Measurements from ENCODE around the gene PTF1A. TPM values are rescaled to one million over a fixed set of nuclear protein-coding genes. Genes with fewer than 3 reads are reported as not detected.

The PTF1A gene
- polyA plus RNA-seq, 1 donor (not counting 4 experiments of a cell fraction or from before 2014, with no cell fraction given) = not detected

GRCh38 chr10:23205972-23206642 is 14.0 kb downstream of the PTF1A start:
- peaks cover 28% of the 10 kb centered on the region for H3K27me3 ChIP-seq (ENCODE audit: control insufficient read depth, extremely low read depth, insufficient read depth, low read length)
- DNase-seq (ENCODE audit: low read depth, low spot score) = no peak
- no peaks in the 10 kb centered on the region for H3K4me1 ChIP-seq (ENCODE audit: control insufficient read depth, extremely low read depth, insufficient read depth, low read length)
- FAIRE-seq = no peak
- H3K9me1 ChIP-seq (ENCODE audit: control insufficient read depth, extremely low read depth, insufficient read depth, low read length) = no peaks in the 10 kb centered on the region
- no peaks in the 10 kb centered on the region for H3K79me2 ChIP-seq (ENCODE audit: control insufficient read depth, insufficient read depth, low read length)
- H3K9me3 ChIP-seq (ENCODE audit: control insufficient read depth, low read depth, low read length) = no peaks in the 10 kb centered on the region
- H3K9ac ChIP-seq (ENCODE audit: control insufficient read depth, extremely low read depth, insufficient read depth, low read length) = no peak overlapping the region
- no peaks in the 10 kb centered on the region for H3K36me3 ChIP-seq (ENCODE audit: control insufficient read depth in 2 of 2, extremely low read depth in 1 of 2, insufficient read depth in 2 of 2, low read length in 2 of 2)
- H3K4me2 ChIP-seq (ENCODE audit: control insufficient read depth, extremely low read depth, insufficient read depth, low read depth, low read length) = no peak overlapping the region
- H3K27ac ChIP-seq (ENCODE audit: control insufficient read depth, insufficient read depth, low read length) = no peak overlapping the region
- no peak overlapping the region for H2AFZ ChIP-seq (ENCODE audit: control insufficient read depth, low read length)
- H3K4me3 ChIP-seq (ENCODE audit: control insufficient read depth in 2 of 3, extremely low read depth in 1 of 3, insufficient read depth in 2 of 3, low read depth in 1 of 3, low read length in 3 of 3) = no peak overlapping the region
- H4K20me1 ChIP-seq (ENCODE audit: control insufficient read depth, extremely low read depth, insufficient read depth, low read length) = no peaks in the 10 kb centered on the region
- TF ChIP-seq CTCF (optimal IDR thresholded peaks at IDR 0.05 in 1 of 3, IDR thresholded peaks at IDR 0.05 in 1 of 3, conservative IDR thresholded peaks at IDR 0.05 in 1 of 3; ENCODE audit: extremely low read depth in 1 of 3, insufficient read depth in 2 of 3, low read length in 3 of 3) (no peak), EZH2 (IDR thresholded peaks at IDR 0.05; ENCODE audit: low read length) (no peak)
- dilution Hi-C loops (cut with MboI; ENCODE audit: extremely low pct_ligation_motif_present, low sequenced_read_pairs) = no loop called here

GRCh38 chr10:23217471-23217870 is 25.4 kb downstream of the PTF1A start:
- dilution Hi-C loops (cut with MboI; ENCODE audit: extremely low pct_ligation_motif_present, low sequenced_read_pairs) = no loop called here
- Histone ChIP-seq H4K20me1 (ENCODE audit: control insufficient read depth, extremely low read depth, insufficient read depth, low read length) (no peaks in the 10 kb centered on the region), H3K4me3 (ENCODE audit: control insufficient read depth in 2 of 3, extremely low read depth in 1 of 3, insufficient read depth in 2 of 3, low read depth in 1 of 3, low read length in 3 of 3) (no peak overlapping the region), H2AFZ (ENCODE audit: control insufficient read depth, low read length) (no peak overlapping the region), H3K9me3 (ENCODE audit: control insufficient read depth, low read depth, low read length) (no peaks in the 10 kb centered on the region), H3K36me3 (ENCODE audit: control insufficient read depth in 2 of 2, extremely low read depth in 1 of 2, insufficient read depth in 2 of 2, low read length in 2 of 2) (no peaks in the 10 kb centered on the region), H3K9me1 (ENCODE audit: control insufficient read depth, extremely low read depth, insufficient read depth, low read length) (no peaks in the 10 kb centered on the region), H3K27me3 (ENCODE audit: control insufficient read depth, extremely low read depth, insufficient read depth, low read length) (no peaks in the 10 kb centered on the region), H3K27ac (ENCODE audit: control insufficient read depth, insufficient read depth, low read length) (no peak overlapping the region), H3K4me1 (ENCODE audit: control insufficient read depth, extremely low read depth, insufficient read depth, low read length) (no peaks in the 10 kb centered on the region), H3K4me2 (ENCODE audit: control insufficient read depth, extremely low read depth, insufficient read depth, low read depth, low read length) (no peak overlapping the region), H3K9ac (ENCODE audit: control insufficient read depth, extremely low read depth, insufficient read depth, low read length) (no peak overlapping the region), H3K79me2 (ENCODE audit: control insufficient read depth, insufficient read depth, low read length) (no peaks in the 10 kb centered on the region)
- DNase-seq (ENCODE audit: low read depth, low spot score) (no peak), FAIRE-seq (no peak)
- TF ChIP-seq EZH2 (IDR thresholded peaks at IDR 0.05; ENCODE audit: low read length) (no peak), CTCF (optimal IDR thresholded peaks at IDR 0.05 in 1 of 3, IDR thresholded peaks at IDR 0.05 in 1 of 3, conservative IDR thresholded peaks at IDR 0.05 in 1 of 3; ENCODE audit: extremely low read depth in 1 of 3, insufficient read depth in 2 of 3, low read length in 3 of 3) (no peak)

All from keratinocyte (primary cell).